GM21825 (cell line): ENCODE measurements around the gene TCF20.

Source experiments
- ATAC-seq: cut with Tn5 transposase; IDR thresholded peaks from one replicate; pipeline ENCODE4 v1.9.1; 2021; ENCODE audit warnings: mild to moderate bottlenecking, moderate library complexity; ENCODE audit not compliant: unreplicated experiment

Gene TCF20

GRCh38 chr22:42261296-42261695, 9.2 kb downstream of the TCF20 start:
- ATAC-seq: no peak

DNA sequence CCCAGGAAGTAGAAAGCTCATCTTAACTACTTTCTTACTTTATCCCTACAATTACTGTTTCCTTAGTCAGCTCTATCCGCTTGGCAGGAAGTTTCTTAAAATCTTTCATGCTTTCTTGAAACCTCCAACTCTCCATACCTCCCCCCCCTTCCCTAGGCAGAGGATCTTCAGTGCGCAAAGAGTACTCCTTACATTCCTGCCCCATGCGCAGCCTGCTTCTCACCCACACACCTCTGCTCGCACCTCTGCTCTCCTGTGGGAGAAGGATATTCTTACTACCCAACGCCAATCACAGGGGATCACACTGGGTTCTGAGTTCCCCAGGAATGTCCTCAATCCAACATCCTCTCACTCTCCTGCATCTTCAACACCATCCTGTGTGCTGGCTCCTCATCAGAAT, 12.3 kb downstream of the TCF20 start:
- ATAC-seq: no peak

GRCh38 chr22:42257386-42257785, 13.1 kb downstream of the TCF20 start:
- no peak for ATAC-seq

DNA sequence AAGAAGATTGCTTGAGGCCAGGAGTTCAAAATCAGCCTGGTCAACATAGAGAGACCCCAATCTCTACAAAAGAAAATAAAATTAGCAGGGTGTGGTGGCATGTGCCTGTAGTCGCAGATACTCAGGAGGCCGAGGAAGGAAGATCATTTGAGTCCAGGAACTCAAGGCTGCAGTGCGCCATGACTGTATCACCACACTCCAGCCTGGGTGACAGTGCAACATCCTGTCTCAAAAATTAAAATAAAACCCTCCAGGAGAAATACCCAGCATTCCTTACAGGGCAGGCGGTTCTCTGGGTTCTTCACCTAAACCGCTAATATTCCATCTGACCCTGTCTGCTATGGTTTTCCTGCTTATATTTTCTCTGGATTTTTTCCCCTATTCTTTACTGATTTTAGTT, 13.5 kb downstream of the TCF20 start:
- no peak for ATAC-seq

GRCh38 chr22:42256220-42256619, 14.2 kb downstream of the TCF20 start:
- ATAC-seq: no peak

- no peak for ATAC-seq
These were observed 20.6 kb downstream of the TCF20 start for GRCh38 chr22:42249831-42250230.

GRCh38 chr22:42248995-42249394, 21.5 kb downstream of the TCF20 start:
- no peak for ATAC-seq

- no peak for ATAC-seq
These were observed 22.9 kb downstream of the TCF20 start for GRCh38 chr22:42247596-42247995.

GRCh38 chr22:42243802-42244060, 26.7 kb downstream of the TCF20 start:
- ATAC-seq: no peak

DNA sequence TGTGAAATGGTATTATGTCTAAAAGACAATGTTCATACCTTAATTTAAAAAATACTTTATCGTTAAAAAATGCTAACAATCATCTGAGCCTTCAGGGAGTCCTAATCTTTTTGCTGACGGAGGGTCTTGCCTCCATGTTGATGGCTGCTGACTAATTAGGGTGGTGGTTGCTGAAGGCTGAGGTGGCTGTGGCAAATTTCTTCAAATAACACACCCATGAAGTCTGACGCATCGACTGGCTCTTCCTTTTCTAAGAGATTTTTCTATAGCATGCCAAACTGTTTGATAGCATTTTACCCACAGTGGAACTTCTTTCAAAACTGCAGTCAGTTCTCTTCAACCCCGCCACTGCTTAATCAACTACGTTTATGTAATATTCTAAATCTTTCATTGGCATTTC, 33.6 kb downstream of the TCF20 start:
- ATAC-seq: no peak

- no peak for ATAC-seq
These were observed 34.2 kb downstream of the TCF20 start for GRCh38 chr22:42236268-42236667.

DNA sequence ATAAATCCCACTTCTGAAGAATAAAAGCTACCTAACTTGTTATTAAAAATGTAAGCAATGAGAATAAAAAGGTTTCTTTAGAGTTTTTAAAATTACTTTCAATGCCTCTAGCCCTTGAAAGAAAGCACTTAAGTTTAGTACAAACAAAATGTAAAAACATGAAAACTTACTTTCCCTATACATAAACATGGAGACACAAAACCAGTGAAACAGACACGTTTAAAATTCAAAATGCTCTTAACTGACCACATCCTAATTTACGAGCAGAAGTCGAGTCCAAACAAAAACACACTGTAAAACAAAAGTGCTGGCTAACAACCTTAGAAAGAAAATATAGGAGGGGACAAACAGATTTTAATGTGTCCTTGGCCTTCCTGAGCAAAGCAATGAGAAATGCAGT, 36.6 kb downstream of the TCF20 start:
- no peak for ATAC-seq

- ATAC-seq: no peak
These were observed 38.5 kb downstream of the TCF20 start for GRCh38 chr22:42231929-42232328.

DNA sequence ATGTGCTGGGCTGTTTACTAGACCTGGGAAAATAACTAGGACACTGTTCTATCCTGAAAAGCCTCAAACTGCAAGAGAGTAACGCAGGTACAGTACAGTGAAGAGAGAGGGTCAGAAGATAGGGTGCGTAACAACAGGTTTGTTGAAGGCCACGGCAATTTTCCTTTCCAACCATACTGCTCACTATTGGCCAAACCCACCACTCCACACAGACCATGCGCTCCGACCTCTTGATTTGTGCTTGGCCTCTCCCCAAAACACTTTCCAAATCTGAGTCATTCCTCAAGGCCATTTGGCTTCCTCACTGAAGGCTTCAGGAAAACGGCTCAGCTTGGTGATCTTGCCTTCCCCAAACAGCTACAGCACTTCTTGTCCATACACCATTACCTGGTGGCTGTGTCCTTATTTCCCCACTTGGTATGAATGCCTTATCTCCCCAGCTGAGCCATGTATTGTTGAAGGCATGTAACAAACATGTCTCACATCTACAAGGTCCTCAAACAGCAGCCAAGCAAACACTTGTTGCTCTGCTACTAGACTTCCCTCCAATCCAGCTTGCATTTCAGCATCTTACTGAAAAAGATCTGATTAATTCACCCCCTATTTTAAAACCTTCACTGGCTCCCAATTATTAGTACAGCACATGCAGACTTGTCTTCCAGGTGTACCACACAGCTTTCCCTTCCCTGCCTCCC, 40.9 kb downstream of the TCF20 start:
- no peak for ATAC-seq

- no peak for ATAC-seq
These were observed 42.0 kb downstream of the TCF20 start for GRCh38 chr22:42228483-42228882.

DNA sequence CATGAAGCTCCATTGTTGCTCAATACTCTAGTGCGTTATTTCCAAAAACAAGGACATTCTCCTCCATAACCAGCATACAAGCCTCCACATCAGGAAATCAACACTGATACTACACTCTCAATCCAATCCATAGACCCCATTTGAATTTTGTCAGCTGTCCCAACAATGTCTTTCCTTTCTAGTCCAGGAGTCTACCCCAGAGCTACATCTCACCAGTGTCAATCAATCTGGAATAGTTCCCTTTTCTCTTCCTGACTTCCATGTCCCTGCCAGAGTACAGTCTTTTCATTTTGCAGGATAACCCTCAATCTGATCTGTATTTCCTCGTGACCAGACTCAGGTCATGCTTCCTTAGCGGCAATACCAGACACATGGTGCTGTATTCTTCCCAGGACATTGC, 43.0 kb downstream of the TCF20 start:
- no peak for ATAC-seq

GRCh38 chr22:42225841-42226240, 44.6 kb downstream of the TCF20 start:
- no peak for ATAC-seq

DNA sequence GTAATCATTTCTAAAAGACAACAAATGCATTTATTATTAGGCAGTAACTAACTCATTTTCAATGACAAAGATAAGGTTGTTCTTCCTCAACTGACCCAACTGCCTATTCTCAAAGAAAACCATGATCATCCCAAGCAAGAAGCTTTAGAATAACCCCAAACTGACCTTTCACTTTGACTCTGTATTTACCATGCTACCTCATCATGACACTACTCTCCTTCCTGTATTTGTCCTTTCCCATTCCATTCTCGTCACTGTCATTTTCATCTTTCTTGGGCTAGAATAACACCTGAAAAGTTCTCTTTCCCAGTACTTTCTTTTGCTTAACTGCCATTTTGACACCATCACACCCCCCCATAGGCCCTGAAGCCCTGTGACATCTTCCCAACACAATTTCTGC, 48.3 kb downstream of the TCF20 start:
- ATAC-seq: no peak
